ENCODE data around the gene SNCB. TPM values are rescaled to one million over a fixed set of nuclear protein-coding genes. Genes with fewer than 3 reads are reported as not detected.

The SNCB gene
- total RNA-seq, 1 experiment from 2014 or later = 6.8 TPM

GRCh38 chr5:176667637-176668036 is 37.3 kb upstream of the SNCB start (continued):
- TF ChIP-seq AFF4 (CRISPR knock-in tag; IDR thresholded peaks at IDR 0.05; ENCODE audit: borderline replicate concordance) = no peak

GRCh38 chr5:176665517-176665916 is 35.2 kb upstream of the SNCB start:
- Mint-ChIP-seq H3K27me3 (ENCODE audit: low read depth) (peaks cover 4% of the 10 kb centered on the region; the same call in 1 of the 2 replicates), H3K27ac (no peak overlapping the region), H3K9me3 (no peaks in the 10 kb centered on the region), H3K36me3 (0 out of 2 replicates have a peak, but pooled peaks cover 2% of the 10 kb centered on the region), H3K4me1 (peaks cover 8% of the 10 kb centered on the region), H3K4me3 (no peak overlapping the region)
- TF ChIP-seq NR1H2 (CRISPR knock-in tag; IDR thresholded peaks at IDR 0.05) (no peak), RORB (CRISPR knock-in tag; IDR thresholded peaks at IDR 0.05) (no peak), MYBL2 (CRISPR knock-in tag; IDR thresholded peaks at IDR 0.05) (no peak), ZNF281 (CRISPR knock-in tag; IDR thresholded peaks at IDR 0.05) (no peak), MLX (CRISPR knock-in tag; IDR thresholded peaks at IDR 0.05) (no peak), SMAD4 (CRISPR knock-in tag; IDR thresholded peaks at IDR 0.05) (no peak), CTCF (IDR thresholded peaks at IDR 0.05) (no peak), E2F1 (CRISPR knock-in tag; IDR thresholded peaks at IDR 0.05) (no peak), ELF4 (CRISPR knock-in tag; IDR thresholded peaks at IDR 0.05; ENCODE audit: low read depth) (no peak), CBFB (CRISPR knock-in tag; IDR thresholded peaks at IDR 0.05; ENCODE audit: low read depth) (no peak), TEAD4 (CRISPR knock-in tag; IDR thresholded peaks at IDR 0.05) (no peak), IRF1 (CRISPR knock-in tag; IDR thresholded peaks at IDR 0.05) (no peak), CDX4 (CRISPR knock-in tag; IDR thresholded peaks at IDR 0.05; ENCODE audit: borderline replicate concordance) (no peak), PRRX2 (CRISPR knock-in tag; IDR thresholded peaks at IDR 0.05) (no peak), ZNF219 (CRISPR knock-in tag; IDR thresholded peaks at IDR 0.05; ENCODE audit: borderline replicate concordance) (no peak)
- CTCF ChIA-PET = interaction anchor here (0.6 to 1.6 kb wide), 6 partner anchors 14 to 151 kb away, joined by 3 to 6 read pairs (median 4); no protein-coding TSS in a partner anchor
- POLR2A ChIA-PET = interaction anchor here (0.5 kb wide), 1 partner anchor 28 kb away, joined by 3 read pairs; no protein-coding TSS in a partner anchor
- DNase-seq (ENCODE audit: low spot score) = no peak
- ATAC-seq = no peak
